GM12892 (cell line): ENCODE measurements around the gene PRRX2.

Experiments used
- POLR2A ChIP-seq: IDR thresholded peaks from 2 replicates; pipeline ENCODE4 v1.6.1; 2011; ENCODE audit warnings: low read depth, low read length, control low read depth
- POLR2AphosphoS5 ChIP-seq: IDR thresholded peaks from 2 replicates; pipeline ENCODE4 v1.6.1; 2011; ENCODE audit warnings: low read depth, low read length, control low read depth
- TAF1 ChIP-seq: IDR thresholded peaks from 2 replicates; pipeline ENCODE4 v1.6.1; 2011; ENCODE audit warnings: low read depth, mild to moderate bottlenecking, control low read depth, low read length, borderline replicate concordance

DNA sequence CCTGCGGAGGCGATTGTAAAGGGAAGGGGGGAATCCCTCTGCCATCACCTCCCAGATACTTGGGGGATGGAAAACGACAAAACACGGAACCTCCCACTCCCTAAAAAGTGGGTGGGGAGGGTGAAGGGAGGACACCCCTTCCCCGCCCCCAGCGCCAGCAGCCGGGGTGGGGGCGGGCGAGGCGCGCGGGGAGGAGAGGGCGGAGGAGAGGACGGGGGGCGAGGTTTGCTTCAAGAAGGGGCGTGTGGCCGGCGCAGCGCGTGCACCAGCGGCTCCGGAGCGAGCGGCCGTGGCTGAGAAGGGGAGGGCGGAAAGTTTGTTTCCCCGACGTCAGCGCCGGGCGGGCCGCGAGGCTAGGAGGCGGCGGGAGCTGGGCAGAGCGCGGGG is at the start of gene PRRX2:
- TF ChIP-seq POLR2AphosphoS5 (no peak), POLR2A (no peak), TAF1 (no peak)
